ENCODE data around the gene GNE.
"Not testable (repeated sequence)": the region's sequence is repeated elsewhere in the genome, so short reads cannot be mapped to it uniquely, and the experiment has no call there.

Gene GNE

DNA sequence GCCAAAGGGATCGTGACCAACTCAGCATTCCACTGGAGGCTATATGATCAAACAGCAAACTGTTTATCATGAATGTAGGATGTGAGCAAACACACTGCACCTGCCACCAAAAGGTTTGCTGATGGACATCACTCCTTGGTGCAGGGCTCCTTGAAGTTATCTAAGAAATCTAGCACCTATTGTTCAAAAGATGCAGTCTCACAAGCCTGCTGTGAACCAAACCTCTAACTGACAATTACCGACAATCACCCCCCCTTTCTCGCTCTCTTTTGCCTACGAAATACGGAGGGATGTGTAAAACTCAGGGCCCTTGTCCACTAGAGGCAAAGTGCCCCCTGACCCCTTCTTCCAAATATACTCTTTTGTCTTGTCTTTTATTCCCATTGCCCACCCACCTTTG lies 70.0 kb downstream of the GNE start:
- no peak overlapping the region for H3K4me2 ChIP-seq (ENCODE audit: low read length)
- whole genome bisulfite sequencing (ENCODE audit: extremely low coverage, insufficient coverage, insufficient read length): no CpG with 5 or more reads among the region's 5 CpGs
- H2BK5ac ChIP-seq (ENCODE audit: low read depth, low read length, poor library complexity): no peak overlapping the region
- H4K8ac ChIP-seq (ENCODE audit: low read depth, low read length): no peak overlapping the region
- peaks cover 14% of the 10 kb centered on the region for H3K79me2 ChIP-seq (ENCODE audit: control insufficient read depth, insufficient read depth, low read length, poor library complexity)
- no peak overlapping the region for H3K4me3 ChIP-seq (ENCODE audit: low read depth, low read length)
- no peak overlapping the region for H4K12ac ChIP-seq (ENCODE audit: low read depth, low read length)
- H3K36me3 ChIP-seq (ENCODE audit: control insufficient read depth in 1 of 2, insufficient read depth in 2 of 2, low read length in 2 of 2): no peaks in the 10 kb centered on the region
- H3K4ac ChIP-seq (ENCODE audit: low read depth, low read length): no peak overlapping the region
- H3K9ac ChIP-seq (ENCODE audit: low read length): no peak overlapping the region
- H3K4me1 ChIP-seq (ENCODE audit: control insufficient read depth in 1 of 2, insufficient read depth in 2 of 2, low read length in 2 of 2): peaks cover 2 to 11% of the 10 kb centered on the region in 2 experiments
- DNase-seq: no peak
- H3K14ac ChIP-seq (ENCODE audit: low read length): no peak overlapping the region
- no peaks in the 10 kb centered on the region for H3K27me3 ChIP-seq (ENCODE audit: insufficient read depth, low read length)
- no peak overlapping the region for H3K23ac ChIP-seq (ENCODE audit: low read length)
- no peak overlapping the region for H2BK12ac ChIP-seq (ENCODE audit: low read length)
- no peak overlapping the region for H4K91ac ChIP-seq (ENCODE audit: low read depth, low read length)
- H3K18ac ChIP-seq (ENCODE audit: low read length): no peak overlapping the region
- no peak overlapping the region for H3K27ac ChIP-seq (ENCODE audit: low read depth, low read length)
- no peak overlapping the region for H2AK5ac ChIP-seq (ENCODE audit: low read length)
- H2BK120ac ChIP-seq (ENCODE audit: insufficient read depth, low read length, poor library complexity): no peak overlapping the region
- peaks cover 12% of the 10 kb centered on the region for H3K79me1 ChIP-seq (ENCODE audit: low read length)
- H2AFZ ChIP-seq (ENCODE audit: insufficient read depth, low read length, poor library complexity): no peak overlapping the region
- no peaks in the 10 kb centered on the region for H3K9me3 ChIP-seq (ENCODE audit: insufficient read depth, low read depth, low read length)

DNA sequence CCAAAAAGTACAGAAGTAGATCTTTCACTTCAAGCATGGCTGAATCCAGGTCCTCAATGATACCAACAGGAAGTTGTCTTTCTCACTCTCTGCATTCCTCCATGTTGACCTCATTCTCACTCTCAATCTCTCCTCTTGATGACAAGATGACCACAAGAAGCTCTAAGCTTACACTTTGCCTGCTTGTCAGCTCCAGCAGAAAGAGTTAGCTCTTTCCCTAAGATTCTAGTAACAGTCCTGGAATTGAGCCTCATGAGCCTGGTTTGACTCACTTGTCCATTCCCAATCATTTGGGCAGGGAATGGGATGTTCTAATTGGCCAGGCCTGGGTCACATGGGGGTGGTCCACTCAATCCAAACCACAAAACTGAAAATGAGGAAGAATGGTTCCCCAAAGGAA lies 70.8 kb downstream of the GNE start:
- Histone ChIP-seq H3K4ac (ENCODE audit: low read depth, low read length) (no peak overlapping the region), H3K4me3 (ENCODE audit: low read depth, low read length) (no peak overlapping the region), H3K23ac (ENCODE audit: low read length) (no peak overlapping the region), H3K4me1 (ENCODE audit: control insufficient read depth in 1 of 2, insufficient read depth in 2 of 2, low read length in 2 of 2) (peaks cover 0 to 8% of the 10 kb centered on the region in 2 experiments), H3K27me3 (ENCODE audit: insufficient read depth, low read length) (no peaks in the 10 kb centered on the region), H3K14ac (ENCODE audit: low read length) (no peak overlapping the region), H2AFZ (ENCODE audit: insufficient read depth, low read length, poor library complexity) (no peak overlapping the region), H2BK5ac (ENCODE audit: low read depth, low read length, poor library complexity) (no peak overlapping the region), H3K27ac (ENCODE audit: low read depth, low read length) (no peak overlapping the region), H3K79me1 (ENCODE audit: low read length) (peaks cover 12% of the 10 kb centered on the region), H3K79me2 (ENCODE audit: control insufficient read depth, insufficient read depth, low read length, poor library complexity) (peaks cover 14% of the 10 kb centered on the region), H4K8ac (ENCODE audit: low read depth, low read length) (no peak overlapping the region), H3K4me2 (ENCODE audit: low read length) (no peak overlapping the region), H2BK120ac (ENCODE audit: insufficient read depth, low read length, poor library complexity) (no peak overlapping the region), H4K12ac (ENCODE audit: low read depth, low read length) (no peak overlapping the region), H2AK5ac (ENCODE audit: low read length) (no peak overlapping the region), H3K9me3 (ENCODE audit: insufficient read depth, low read depth, low read length) (no peaks in the 10 kb centered on the region), H4K91ac (ENCODE audit: low read depth, low read length) (no peak overlapping the region), H2BK12ac (ENCODE audit: low read length) (no peak overlapping the region), H3K18ac (ENCODE audit: low read length) (no peak overlapping the region), H3K36me3 (ENCODE audit: control insufficient read depth in 1 of 2, insufficient read depth in 2 of 2, low read length in 2 of 2) (no peaks in the 10 kb centered on the region), H3K9ac (ENCODE audit: low read length) (no peak overlapping the region)
- no peak for DNase-seq

DNA sequence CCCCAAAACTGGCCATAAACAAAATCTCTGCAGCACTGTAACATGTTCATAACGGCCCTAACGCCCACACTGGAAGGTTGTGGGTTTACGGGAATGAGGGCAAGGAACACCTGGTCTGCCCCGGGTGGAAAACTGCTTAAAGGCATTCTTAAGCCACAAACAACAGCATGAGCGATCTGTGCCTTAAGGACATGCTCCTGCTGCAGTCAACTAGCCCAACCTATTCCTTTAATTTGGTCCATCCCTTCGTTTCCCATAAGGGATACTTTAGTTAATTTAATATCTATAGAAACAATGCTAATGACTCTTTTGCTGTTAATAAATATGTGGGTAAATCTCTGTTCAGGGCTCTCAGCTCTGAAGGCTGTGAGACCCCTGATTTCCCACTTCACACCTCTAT lies 78.0 kb downstream of the GNE start:
- H4K12ac ChIP-seq (ENCODE audit: low read depth, low read length); H4K91ac ChIP-seq (ENCODE audit: low read depth, low read length); H3K79me2 ChIP-seq (ENCODE audit: control insufficient read depth, insufficient read depth, low read length, poor library complexity); H2BK12ac ChIP-seq (ENCODE audit: low read length); H2AK5ac ChIP-seq (ENCODE audit: low read length); H2BK120ac ChIP-seq (ENCODE audit: insufficient read depth, low read length, poor library complexity); H3K14ac ChIP-seq (ENCODE audit: low read length); H3K36me3 ChIP-seq (ENCODE audit: control insufficient read depth in 1 of 2, insufficient read depth in 2 of 2, low read length in 2 of 2); H3K4ac ChIP-seq (ENCODE audit: low read depth, low read length); DNase-seq; H3K18ac ChIP-seq (ENCODE audit: low read length); H3K23ac ChIP-seq (ENCODE audit: low read length); H4K8ac ChIP-seq (ENCODE audit: low read depth, low read length); H3K27me3 ChIP-seq (ENCODE audit: insufficient read depth, low read length); H3K4me1 ChIP-seq (ENCODE audit: control insufficient read depth in 1 of 2, insufficient read depth in 2 of 2, low read length in 2 of 2); H3K27ac ChIP-seq (ENCODE audit: low read depth, low read length); H3K9ac ChIP-seq (ENCODE audit: low read length); H3K9me3 ChIP-seq (ENCODE audit: insufficient read depth, low read depth, low read length); H2BK5ac ChIP-seq (ENCODE audit: low read depth, low read length, poor library complexity); H3K4me3 ChIP-seq (ENCODE audit: low read depth, low read length); H3K4me2 ChIP-seq (ENCODE audit: low read length); H3K79me1 ChIP-seq (ENCODE audit: low read length); H2AFZ ChIP-seq (ENCODE audit: insufficient read depth, low read length, poor library complexity): not testable (repeated sequence)
- no CpG with 5 or more reads among the region's 6 CpGs for WGBS (ENCODE audit: extremely low coverage, insufficient coverage, insufficient read length)

DNA sequence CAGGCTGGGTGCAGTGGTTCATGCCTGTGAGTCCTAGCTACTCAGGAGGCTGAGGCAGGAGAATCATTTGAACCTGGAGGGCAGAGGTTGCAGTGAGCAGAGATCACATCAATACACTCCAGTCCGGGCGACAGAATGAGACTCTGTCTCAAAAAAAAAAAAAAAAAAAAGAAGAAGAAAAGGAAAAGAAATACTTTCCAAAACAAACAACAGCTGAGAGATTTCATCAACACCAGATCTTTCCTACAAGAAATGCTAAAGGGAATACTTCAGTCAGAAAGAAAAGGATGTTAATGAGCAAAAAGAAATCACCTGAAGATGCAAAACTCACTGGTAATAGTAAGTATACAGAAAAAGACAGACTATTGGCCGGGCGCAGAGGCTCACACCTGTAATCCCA lies 80.7 kb downstream of the GNE start:
- Histone ChIP-seq H3K9ac (ENCODE audit: low read length) (no peak overlapping the region), H3K79me2 (ENCODE audit: control insufficient read depth, insufficient read depth, low read length, poor library complexity) (peaks cover 1% of the 10 kb centered on the region), H2BK12ac (ENCODE audit: low read length) (no peak overlapping the region)

More for the DNA sequence above, 80.7 kb downstream of the GNE start:
- Histone ChIP-seq H3K27ac (ENCODE audit: low read depth, low read length) (no peak overlapping the region), H3K36me3 (ENCODE audit: control insufficient read depth in 1 of 2, insufficient read depth in 2 of 2, low read length in 2 of 2) (no peaks in the 10 kb centered on the region), H3K27me3 (ENCODE audit: insufficient read depth, low read length) (no peaks in the 10 kb centered on the region), H2AK5ac (ENCODE audit: low read length) (no peak overlapping the region), H3K14ac (ENCODE audit: low read length) (no peak overlapping the region), H3K4me2 (ENCODE audit: low read length) (no peak overlapping the region), H2BK120ac (ENCODE audit: insufficient read depth, low read length, poor library complexity) (no peak overlapping the region), H3K79me1 (ENCODE audit: low read length) (peaks cover 5% of the 10 kb centered on the region), H3K4ac (ENCODE audit: low read depth, low read length) (no peak overlapping the region), H3K9me3 (ENCODE audit: insufficient read depth, low read depth, low read length) (no peaks in the 10 kb centered on the region), H3K4me3 (ENCODE audit: low read depth, low read length) (no peak overlapping the region), H3K18ac (ENCODE audit: low read length) (no peak overlapping the region), H3K23ac (ENCODE audit: low read length) (no peak overlapping the region), H3K4me1 (ENCODE audit: control insufficient read depth in 1 of 2, insufficient read depth in 2 of 2, low read length in 2 of 2) (peaks cover 4 to 7% of the 10 kb centered on the region in 2 experiments), H4K91ac (ENCODE audit: low read depth, low read length) (no peak overlapping the region), H2BK5ac (ENCODE audit: low read depth, low read length, poor library complexity) (no peak overlapping the region), H2AFZ (ENCODE audit: insufficient read depth, low read length, poor library complexity) (no peak overlapping the region), H4K8ac (ENCODE audit: low read depth, low read length) (no peak overlapping the region), H4K12ac (ENCODE audit: low read depth, low read length) (no peak overlapping the region)
- DNase-seq: no peak
- WGBS (ENCODE audit: extremely low coverage, insufficient coverage, insufficient read length): no CpG with 5 or more reads among the region's 4 CpGs

Measured in trophoblast cell (in vitro differentiated cells and primary cell).